ENCODE results near the gene GPR17.

The GPR17 gene

GRCh38 chr2:127654838-127655175, 8.9 kb downstream of the GPR17 start:
- no peak overlapping the region for H3K4me3 ChIP-seq (ENCODE audit: low read length)
- no peak overlapping the region for H2AFZ ChIP-seq (ENCODE audit: low read depth, low read length)
- H3K9ac ChIP-seq (ENCODE audit: low read length) = no peak overlapping the region
- no peaks in the 10 kb centered on the region for H3K79me2 ChIP-seq (ENCODE audit: low read length)
- TF ChIP-seq CTCF (IDR thresholded peaks at IDR 0.05; ENCODE audit: low read depth, low read length) (no peak), EZH2phosphoT487 (IDR thresholded peaks at IDR 0.05; ENCODE audit: low read depth) (no peak)
- H3K9me3 ChIP-seq (ENCODE audit: insufficient read depth, low read length) = no peaks in the 10 kb centered on the region
- H3K4me1 ChIP-seq (ENCODE audit: low read length) = peaks cover 6% of the 10 kb centered on the region
- no peaks in the 10 kb centered on the region for H4K20me1 ChIP-seq (ENCODE audit: insufficient read depth, low read length)
- no peak overlapping the region for H3K4me2 ChIP-seq (ENCODE audit: low read length)
- no peak overlapping the region for H3K27ac ChIP-seq (ENCODE audit: low read length)
- H3K36me3 ChIP-seq (replicated peaks; ENCODE audit: low read depth, low read length) = no peaks in the 10 kb centered on the region
- H3K27me3 ChIP-seq (ENCODE audit: low read depth, low read length) = no peaks in the 10 kb centered on the region

- H3K4me2 ChIP-seq (ENCODE audit: low read length) = no peak overlapping the region
- no peak for TF ChIP-seq EZH2phosphoT487 (IDR thresholded peaks at IDR 0.05; ENCODE audit: low read depth)
- TF ChIP-seq CTCF (IDR thresholded peaks at IDR 0.05; ENCODE audit: low read depth, low read length) = no peak
- H2AFZ ChIP-seq (ENCODE audit: low read depth, low read length) = no peak overlapping the region
- no peaks in the 10 kb centered on the region for H4K20me1 ChIP-seq (ENCODE audit: insufficient read depth, low read length)
- H3K4me3 ChIP-seq (ENCODE audit: low read length) = no peak overlapping the region
- H3K9me3 ChIP-seq (ENCODE audit: insufficient read depth, low read length) = no peaks in the 10 kb centered on the region
- H3K79me2 ChIP-seq (ENCODE audit: low read length) = no peaks in the 10 kb centered on the region
- no peaks in the 10 kb centered on the region for H3K27me3 ChIP-seq (ENCODE audit: low read depth, low read length)
- no peak overlapping the region for H3K9ac ChIP-seq (ENCODE audit: low read length)
- no peak overlapping the region for H3K27ac ChIP-seq (ENCODE audit: low read length)
- H3K4me1 ChIP-seq (ENCODE audit: low read length) = peaks cover 10% of the 10 kb centered on the region
- no peaks in the 10 kb centered on the region for H3K36me3 ChIP-seq (replicated peaks; ENCODE audit: low read depth, low read length)
These were observed 9.5 kb downstream of the GPR17 start for GRCh38 chr2:127655209-127656073.

- Histone ChIP-seq H3K27me3 (ENCODE audit: low read depth, low read length) (no peaks in the 10 kb centered on the region), H3K36me3 (replicated peaks; ENCODE audit: low read depth, low read length) (no peaks in the 10 kb centered on the region), H3K27ac (ENCODE audit: low read length) (no peak overlapping the region), H3K4me1 (ENCODE audit: low read length) (peaks cover 10% of the 10 kb centered on the region), H3K9ac (ENCODE audit: low read length) (no peak overlapping the region), H3K4me2 (ENCODE audit: low read length) (no peak overlapping the region), H3K9me3 (ENCODE audit: insufficient read depth, low read length) (no peaks in the 10 kb centered on the region), H4K20me1 (ENCODE audit: insufficient read depth, low read length) (no peaks in the 10 kb centered on the region), H2AFZ (ENCODE audit: low read depth, low read length) (no peak overlapping the region), H3K79me2 (ENCODE audit: low read length) (no peaks in the 10 kb centered on the region), H3K4me3 (ENCODE audit: low read length) (no peak overlapping the region)
- no peak for TF ChIP-seq EZH2phosphoT487 (IDR thresholded peaks at IDR 0.05; ENCODE audit: low read depth)
- TF ChIP-seq CTCF (IDR thresholded peaks at IDR 0.05; ENCODE audit: low read depth, low read length) = no peak
These were observed 10.7 kb downstream of the GPR17 start for GRCh38 chr2:127656569-127657231.

GRCh38 chr2:127657232-127657595, 11.3 kb downstream of the GPR17 start:
- H3K79me2 ChIP-seq (ENCODE audit: low read length) = no peaks in the 10 kb centered on the region
- peaks cover 10% of the 10 kb centered on the region for H3K4me1 ChIP-seq (ENCODE audit: low read length)
- no peaks in the 10 kb centered on the region for H3K36me3 ChIP-seq (replicated peaks; ENCODE audit: low read depth, low read length)
- H3K4me2 ChIP-seq (ENCODE audit: low read length) = no peak overlapping the region
- TF ChIP-seq CTCF (IDR thresholded peaks at IDR 0.05; ENCODE audit: low read depth, low read length) = no peak
- no peak for TF ChIP-seq EZH2phosphoT487 (IDR thresholded peaks at IDR 0.05; ENCODE audit: low read depth)
- H3K27me3 ChIP-seq (ENCODE audit: low read depth, low read length) = no peaks in the 10 kb centered on the region
- H3K27ac ChIP-seq (ENCODE audit: low read length) = no peak overlapping the region
- no peaks in the 10 kb centered on the region for H4K20me1 ChIP-seq (ENCODE audit: insufficient read depth, low read length)
- H3K4me3 ChIP-seq (ENCODE audit: low read length) = no peak overlapping the region
- H2AFZ ChIP-seq (ENCODE audit: low read depth, low read length) = no peak overlapping the region
- no peak overlapping the region for H3K9ac ChIP-seq (ENCODE audit: low read length)
- no peaks in the 10 kb centered on the region for H3K9me3 ChIP-seq (ENCODE audit: insufficient read depth, low read length)

Measured in OCI-LY3 (cell line).